Astrocyte of the cerebellum (primary cell): Measurements from ENCODE around the gene MARCOL.

Source experiments
- DNase-seq: peaks from one replicate; pipeline ENCODE4 v3.0.0-alpha.2; 2011; ENCODE audit warnings: low read depth
- H3K4me3 ChIP-seq: 2 replicates; pipeline ENCODE4 v1.5.1; 2011; ENCODE audit warnings: mild to moderate bottlenecking, low read depth, low read length, moderate library complexity
- in situ Hi-C: cut with HindIII; loops from 2 replicates; pipeline ENCODE4 v1.10.0; 2017; ENCODE audit warnings: low sequenced_read_pairs
- TF ChIP-seq, protein P1 (sequence below): IDR thresholded peaks from 2 replicates; pipeline ENCODE4 v1.5.1; 2012; ENCODE audit warnings: low read length, low read depth, moderate library complexity, mild to moderate bottlenecking; ENCODE audit errors: missing control alignments

MARCOL gene, protein sequence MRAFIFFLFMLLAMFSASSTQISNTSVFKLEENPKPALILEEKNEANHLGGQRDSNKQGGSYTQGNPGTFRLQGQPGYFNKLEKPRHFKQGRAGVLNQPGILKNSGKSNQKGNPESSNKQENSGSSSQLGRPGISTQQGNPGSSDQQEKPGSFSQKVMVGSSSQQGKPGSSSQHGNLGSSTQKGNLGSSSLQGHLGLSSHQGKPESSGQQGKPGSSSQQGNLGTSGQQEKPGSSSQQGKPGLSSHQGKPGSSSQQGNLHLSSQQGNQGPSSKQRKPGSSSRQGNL

GRCh38 chr5:148238418-148238794, at the start of gene MARCOL:
Gene MARCOL, plus strand, starts transcription at chr5:148238525. Its CDS starts 73 bp downstream, at chr5:148238598.
- H3K4me3 ChIP-seq: no peak within 1 kb of the TSS
- TF ChIP-seq, protein P1, sequence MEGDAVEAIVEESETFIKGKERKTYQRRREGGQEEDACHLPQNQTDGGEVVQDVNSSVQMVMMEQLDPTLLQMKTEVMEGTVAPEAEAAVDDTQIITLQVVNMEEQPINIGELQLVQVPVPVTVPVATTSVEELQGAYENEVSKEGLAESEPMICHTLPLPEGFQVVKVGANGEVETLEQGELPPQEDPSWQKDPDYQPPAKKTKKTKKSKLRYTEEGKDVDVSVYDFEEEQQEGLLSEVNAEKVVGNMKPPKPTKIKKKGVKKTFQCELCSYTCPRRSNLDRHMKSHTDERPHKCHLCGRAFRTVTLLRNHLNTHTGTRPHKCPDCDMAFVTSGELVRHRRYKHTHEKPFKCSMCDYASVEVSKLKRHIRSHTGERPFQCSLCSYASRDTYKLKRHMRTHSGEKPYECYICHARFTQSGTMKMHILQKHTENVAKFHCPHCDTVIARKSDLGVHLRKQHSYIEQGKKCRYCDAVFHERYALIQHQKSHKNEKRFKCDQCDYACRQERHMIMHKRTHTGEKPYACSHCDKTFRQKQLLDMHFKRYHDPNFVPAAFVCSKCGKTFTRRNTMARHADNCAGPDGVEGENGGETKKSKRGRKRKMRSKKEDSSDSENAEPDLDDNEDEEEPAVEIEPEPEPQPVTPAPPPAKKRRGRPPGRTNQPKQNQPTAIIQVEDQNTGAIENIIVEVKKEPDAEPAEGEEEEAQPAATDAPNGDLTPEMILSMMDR: no peak
- no peak for DNase-seq
- in situ Hi-C loops: no loop called here

DNA sequence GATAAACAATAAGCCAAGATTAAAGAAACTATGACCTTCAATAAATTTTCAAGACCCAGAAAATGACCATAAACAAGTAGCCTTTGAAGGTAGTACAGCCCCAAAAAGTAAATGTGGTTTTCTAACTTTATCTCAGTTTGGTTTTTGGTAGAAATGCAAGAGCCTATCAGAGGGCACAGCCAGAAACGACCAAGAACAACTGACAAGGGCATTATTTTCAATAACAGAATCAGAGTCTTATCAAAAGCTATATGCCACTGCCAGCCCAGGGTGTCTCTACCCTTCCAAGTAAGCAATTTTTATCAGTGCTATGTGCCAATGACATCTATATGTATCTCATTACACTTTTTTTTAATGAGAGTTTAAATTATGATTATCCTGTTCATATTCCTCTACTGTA, 47.3 kb upstream of the MARCOL start:
- no peak for DNase-seq
- in situ Hi-C loops: no loop called here
- TF ChIP-seq, protein P1: no peak
- H3K4me3 ChIP-seq: no peak overlapping the region

DNA sequence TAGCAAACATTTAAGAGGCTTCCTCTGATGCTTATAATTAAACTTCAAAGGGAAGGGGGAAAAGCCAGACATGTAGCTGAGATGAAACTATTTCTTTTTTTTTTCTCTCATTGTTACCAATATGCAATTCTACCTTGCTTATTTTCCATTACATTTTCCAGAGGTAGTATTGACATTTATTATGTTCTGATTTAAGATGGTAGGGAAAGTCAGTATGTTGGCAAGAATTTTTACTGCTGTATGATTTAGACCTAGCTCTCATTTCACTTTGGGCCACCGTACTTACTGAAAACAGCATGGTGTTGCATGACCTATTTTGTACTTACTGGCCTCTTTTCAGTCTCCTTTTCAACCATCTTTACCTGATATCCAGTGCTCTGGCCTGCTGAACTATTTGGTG, 45.1 kb upstream of the MARCOL start:
- TF ChIP-seq, protein P1: no peak
- H3K4me3 ChIP-seq: no peak overlapping the region
- DNase-seq: no peak
- in situ Hi-C loops: no loop called here

- in situ Hi-C loops: no loop called here
- no peak overlapping the region for H3K4me3 ChIP-seq
- TF ChIP-seq, protein P1: no peak
- no peak for DNase-seq
Measured at GRCh38 chr5:148201151-148201550, 37.2 kb upstream of the MARCOL start.

GRCh38 chr5:148202531-148203203, 35.7 kb upstream of the MARCOL start, which contains the start of gene SPINK6:
Gene SPINK6, plus strand, starts transcription at chr5:148203042. Its CDS starts 55 bp downstream, at chr5:148203097.
- DNase-seq: no peak
- TF ChIP-seq, protein P1: no peak
- no peak within 1 kb of the TSS for H3K4me3 ChIP-seq
- in situ Hi-C loops: no loop called here

DNA sequence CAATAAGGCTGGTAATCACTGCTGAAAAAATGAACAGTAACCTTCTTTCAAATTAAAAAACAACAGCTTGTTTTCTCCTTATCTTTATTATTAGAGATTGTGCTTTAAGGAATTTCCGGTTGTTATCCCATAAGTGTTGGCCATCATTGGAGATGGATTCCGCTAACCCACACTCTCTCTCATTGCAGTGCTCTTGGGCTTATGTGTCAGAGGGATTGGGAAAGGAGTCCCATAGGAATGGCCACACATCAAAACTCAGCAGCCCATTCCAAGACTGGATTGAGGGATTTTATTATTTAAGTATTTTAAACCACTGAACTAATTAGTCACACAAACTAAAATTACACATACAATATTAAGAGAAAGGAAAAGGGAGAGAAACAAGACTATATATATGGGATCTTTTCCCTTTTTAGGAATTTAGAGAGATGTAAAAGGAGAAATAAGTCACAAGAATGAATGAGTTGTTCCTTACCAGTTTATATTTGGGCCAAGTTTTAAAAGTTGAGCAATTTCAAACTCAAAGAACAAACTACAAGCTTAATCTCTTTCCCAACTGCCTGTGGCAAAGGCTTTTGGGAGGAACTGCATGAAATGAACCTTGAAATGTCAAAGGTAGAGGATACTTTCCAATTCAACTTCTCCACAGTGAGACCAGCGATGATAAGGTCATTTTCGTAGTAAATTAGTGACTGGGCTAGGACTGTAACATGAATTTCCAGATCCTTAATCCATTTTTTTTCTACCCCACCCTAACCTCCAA, 33.1 kb upstream of the MARCOL start:
- in situ Hi-C loops: no loop called here
- no peak for DNase-seq

More for the DNA sequence above, 33.1 kb upstream of the MARCOL start:
- no peak overlapping the region for H3K4me3 ChIP-seq
- TF ChIP-seq, protein P1: no peak
